GM21737 (cell line): ENCODE data around the gene DEPDC4.
"Not testable (repeated sequence)": the region's sequence is repeated elsewhere in the genome, so short reads cannot be mapped to it uniquely, and the experiment has no call there.

Source experiments
- ATAC-seq: cut with Tn5 transposase; IDR thresholded peaks from one replicate; pipeline ENCODE4 v1.9.1; 2021; ENCODE audit warnings: mild to moderate bottlenecking, moderate library complexity; ENCODE audit not compliant: unreplicated experiment

DEPDC4 gene

DNA sequence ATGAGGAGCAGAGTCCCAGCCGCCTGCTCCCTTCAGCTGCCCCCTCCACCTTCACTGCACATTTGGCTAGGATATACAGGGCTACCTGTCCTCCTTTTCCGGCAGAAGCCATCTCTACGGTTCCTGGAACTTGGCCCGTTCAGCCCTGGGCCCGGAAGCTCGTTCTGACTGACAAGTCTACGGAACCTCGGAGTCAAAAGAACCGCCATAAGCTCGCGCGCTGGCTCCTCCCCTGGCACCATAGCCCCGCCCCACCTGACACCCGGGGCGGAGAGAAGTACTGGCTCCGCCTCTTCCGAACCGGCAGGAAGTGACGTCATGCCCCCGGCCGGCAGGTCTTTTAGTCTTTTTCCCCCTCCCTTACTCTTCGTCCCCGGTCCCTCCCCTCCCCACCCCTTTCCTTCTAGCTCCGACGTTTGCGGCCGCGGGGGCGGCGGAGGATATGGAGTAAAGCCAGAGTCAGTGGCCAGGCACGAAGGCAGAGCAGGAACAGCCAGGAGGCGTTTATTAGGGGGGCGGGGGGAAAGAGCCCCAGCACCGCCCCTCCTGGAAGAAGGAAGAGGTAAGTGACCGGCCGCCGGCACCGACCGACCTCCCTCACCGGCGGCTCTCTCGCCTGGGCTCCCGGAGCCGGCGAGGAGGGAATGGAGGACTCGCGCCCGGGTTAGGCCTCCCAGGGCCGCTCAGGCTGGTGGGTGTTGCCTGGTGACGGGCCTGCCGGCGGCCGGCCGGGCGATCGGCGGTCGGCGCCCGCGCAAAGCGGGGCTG, at the start of gene DEPDC4, which contains the start of gene SCYL2:
Gene DEPDC4 (minus strand): TSS at position 245 of the 768 bp plus-strand sequence. CDS start 3 bp downstream, at position 242.
Gene SCYL2 (plus strand): TSS at position 343 of the 768 bp plus-strand sequence. CDS start 15,794 bp downstream, outside the sequence.
- peak; percentile 94 for ATAC-seq

DNA sequence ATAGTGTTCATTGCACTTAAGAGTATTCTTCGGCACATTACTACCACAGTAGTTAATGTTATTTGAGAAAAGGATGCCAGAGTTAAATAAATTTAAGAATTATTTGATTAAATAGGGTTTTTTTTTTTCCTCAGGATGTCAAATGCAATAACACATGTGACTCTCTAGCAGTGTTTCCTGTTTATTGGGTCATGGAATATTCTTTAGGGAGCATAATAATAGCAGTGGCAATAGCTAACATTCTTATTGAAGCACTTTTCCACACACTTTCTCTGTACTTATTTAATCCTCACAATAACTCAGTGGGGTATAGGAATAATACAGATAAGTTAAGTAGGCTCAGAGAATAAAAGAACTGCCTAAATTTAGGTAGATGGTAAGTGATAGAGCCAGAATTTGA, 44.4 kb upstream of the DEPDC4 start:
- ATAC-seq: no peak

DNA sequence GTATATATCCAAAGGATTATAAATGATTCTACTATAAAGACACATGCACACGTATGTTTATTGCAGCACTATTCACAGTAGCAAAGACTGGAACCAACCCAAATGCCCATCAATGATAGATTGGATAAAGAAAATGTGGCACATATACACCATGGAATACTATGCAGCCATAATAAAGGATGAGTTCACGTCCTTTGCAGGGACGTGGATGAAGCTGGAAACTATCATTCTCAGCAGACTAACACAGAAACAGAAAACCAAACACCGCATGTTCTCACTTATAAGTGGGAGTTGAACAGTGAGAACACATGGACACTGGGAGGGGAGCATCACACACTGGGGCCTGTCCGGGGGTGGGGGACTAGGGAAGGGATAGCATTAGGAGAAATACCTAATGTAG, 41.3 kb upstream of the DEPDC4 start:
- not testable (repeated sequence) for ATAC-seq

DNA sequence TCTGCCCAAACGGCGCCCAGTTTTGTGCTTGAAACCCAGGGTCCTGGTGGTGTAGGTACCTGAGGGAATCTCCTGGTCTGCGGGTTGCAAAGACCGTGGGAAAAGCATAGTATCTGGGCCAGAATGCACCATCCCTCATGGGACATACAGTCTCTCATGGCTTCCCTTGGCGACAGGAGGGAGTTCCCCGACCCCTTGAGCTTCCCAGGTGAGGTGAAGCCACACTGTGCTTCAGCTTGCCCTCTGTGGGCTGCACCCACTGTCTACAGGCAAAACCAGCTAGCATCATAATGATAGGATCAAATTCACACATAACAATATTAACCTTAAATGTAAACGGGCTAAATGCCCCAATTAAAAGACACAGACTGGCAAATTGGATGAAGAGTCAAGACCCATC, 37.5 kb upstream of the DEPDC4 start:
- ATAC-seq: not testable (repeated sequence)

DNA sequence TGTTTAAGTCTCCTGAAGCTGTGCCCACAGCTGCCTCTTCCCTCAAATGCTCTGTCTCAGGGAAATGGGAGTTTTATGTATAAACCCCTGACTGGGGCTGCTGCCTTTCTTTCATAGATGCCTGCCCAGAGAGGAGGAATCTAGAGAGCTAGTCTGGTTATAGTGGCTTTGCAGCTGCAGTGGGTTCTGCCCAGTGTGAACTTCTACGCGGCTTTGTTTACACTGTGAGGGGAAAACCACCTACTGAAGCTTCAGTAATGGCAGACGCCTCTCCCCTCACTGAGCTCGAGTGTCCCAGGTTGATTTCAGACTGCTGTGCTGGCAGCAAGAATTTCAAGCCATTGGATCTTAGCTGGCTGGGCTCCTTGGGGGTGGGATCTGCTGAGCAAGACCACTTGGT, 37.0 kb upstream of the DEPDC4 start:
- ATAC-seq: no peak

DNA sequence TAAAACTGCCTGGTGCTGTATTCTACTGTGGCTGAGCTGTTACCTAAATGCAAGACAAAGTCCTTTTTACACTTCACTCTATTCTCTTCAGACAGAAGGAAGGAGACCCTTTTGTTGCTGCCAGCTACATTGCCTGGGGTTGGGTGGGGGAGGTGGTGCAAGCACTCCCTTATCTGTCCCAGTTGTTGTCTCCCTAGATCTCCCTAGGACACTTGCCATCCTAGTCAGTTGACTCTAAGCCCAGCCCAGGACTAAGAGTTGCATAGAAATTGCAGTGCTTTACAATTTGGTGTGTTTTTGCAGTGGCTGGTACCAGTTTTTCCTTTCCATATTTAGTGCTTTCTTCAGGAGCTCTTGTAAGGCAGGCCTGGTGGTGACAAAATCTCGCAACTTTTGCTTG, 35.2 kb upstream of the DEPDC4 start:
- ATAC-seq: no peak

DNA sequence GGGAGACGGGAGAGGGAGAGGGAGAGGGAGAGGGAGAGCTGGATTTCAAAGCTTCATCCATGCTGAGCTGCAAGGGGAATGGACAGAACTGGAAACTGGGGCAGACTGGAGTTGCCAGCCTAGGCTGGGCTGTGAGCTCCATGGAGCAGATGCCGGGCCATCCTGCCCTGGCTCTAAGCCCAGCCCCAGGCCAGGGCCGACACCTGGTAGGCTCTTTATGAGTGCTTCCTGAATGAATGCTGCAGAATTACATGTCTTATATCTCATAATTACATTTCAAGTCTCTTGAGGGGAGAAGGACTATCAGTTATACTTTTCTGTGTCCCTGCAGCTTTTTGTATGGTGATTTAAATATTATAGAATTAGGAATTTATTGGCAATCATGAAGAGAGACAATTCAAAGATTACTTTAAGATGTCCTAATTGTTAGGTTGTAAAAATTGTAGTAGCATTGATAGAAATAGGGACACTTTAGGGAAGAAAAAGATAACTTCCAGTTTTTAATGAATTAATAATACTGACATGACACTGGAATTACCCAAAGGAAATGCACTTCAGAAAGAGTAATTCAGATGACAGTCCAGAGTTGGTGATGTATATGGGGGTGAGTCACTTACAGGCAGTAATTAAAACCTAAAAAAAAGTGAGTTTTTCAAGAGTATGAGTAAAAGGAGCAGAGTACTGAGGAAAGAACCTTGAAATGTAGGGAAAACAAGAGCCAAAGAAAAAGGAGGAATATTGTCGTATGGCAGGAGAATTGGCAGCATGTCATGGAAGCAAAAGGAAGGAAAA, 29.1 kb upstream of the DEPDC4 start:
- ATAC-seq: no peak

DNA sequence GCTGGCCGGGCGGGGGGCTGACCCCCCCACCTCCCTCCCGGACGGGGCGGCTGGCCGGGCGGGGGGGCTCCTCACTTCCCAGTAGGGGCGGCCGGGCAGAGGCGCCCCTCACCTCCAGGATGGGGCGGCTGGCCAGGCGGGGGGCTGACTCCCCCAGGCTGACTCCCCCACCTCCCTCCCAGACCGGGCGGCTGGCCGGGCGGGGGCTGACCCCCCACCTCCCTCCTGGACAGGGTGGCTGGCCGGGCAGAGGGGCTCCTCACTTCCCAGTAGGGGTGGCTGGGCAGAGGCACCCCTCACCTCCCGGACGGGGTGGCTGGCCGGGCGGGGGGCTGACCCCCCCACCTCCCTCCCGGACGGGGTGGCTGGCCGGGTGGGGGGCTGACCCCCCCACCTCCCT, 27.5 kb upstream of the DEPDC4 start:
- ATAC-seq: not testable (repeated sequence)

DNA sequence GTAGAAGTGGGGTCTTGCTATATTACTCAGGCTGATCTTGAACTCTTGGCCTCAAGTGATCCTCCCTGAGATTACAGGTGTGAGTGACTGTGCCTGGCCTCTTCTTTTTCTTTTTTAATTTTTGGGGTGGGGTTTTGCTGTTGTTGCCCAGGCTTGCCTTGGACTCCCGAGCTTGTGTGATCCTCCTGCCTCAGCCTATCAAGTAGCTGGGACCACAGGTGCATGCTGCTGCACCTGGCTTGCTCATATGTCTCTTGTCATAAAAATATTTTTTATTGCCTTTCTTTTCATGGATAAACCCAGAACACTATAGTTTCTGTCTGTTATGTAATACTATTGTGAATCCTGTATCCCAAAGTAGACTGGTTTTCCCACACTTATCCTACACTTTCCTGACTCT, 26.1 kb upstream of the DEPDC4 start:
- no peak for ATAC-seq

DNA sequence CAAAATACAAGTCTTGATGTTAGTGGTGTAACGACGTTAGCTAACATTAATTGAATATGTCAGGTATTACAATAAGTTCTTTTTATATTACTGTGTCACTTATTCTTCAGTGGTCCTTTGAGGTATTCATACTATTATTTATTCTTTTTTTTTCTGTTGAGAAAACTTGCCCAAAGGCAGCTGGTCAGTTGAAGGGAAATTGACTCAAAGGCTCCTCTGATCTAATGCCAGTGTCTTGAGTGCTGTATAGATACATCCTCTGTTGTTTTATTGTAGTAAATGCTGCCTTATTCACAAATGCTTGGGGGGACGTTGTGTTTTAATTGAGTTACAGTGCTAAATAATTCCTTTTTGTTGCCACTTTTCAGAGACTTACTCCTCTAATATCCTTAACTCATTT, 23.1 kb upstream of the DEPDC4 start:
- ATAC-seq: no peak

DNA sequence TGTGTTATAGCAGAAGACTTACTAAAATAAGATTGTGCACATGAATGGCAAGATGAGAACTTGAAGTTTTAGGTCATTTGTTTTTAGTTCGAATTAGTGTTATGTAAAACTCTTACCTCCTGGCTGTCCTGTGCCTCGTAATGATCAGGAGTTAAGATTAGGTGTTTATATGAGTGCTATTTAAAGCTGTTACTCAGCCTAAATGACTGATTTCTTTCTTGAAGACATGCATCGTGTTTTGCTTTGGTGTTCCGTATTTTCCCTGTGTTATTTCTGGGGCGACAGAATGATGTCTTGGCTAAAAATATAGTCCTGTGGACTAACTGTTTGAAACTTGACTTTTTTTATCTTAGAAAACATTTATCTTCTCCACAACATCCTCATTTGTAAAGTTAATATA, 22.2 kb upstream of the DEPDC4 start:
- ATAC-seq: no peak

DNA sequence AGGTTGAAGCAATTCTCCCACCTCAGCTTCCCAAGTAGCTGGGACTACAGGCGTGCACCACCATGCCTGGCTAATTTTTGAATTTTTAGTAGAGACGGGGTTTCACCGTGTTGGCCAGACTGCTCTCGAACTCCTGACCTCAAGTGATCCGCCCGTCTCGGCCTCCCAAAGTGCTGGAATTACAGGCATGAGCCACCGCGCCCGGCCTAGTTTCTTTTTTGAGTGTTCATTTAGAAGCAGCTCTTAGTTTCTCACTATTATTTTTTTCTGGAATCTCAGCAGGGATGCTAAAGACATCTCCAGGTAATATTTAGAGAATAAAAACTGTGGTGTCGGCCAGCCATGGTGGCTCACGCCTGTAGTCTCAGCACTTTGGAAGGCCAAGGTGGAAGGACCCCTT, 17.7 kb upstream of the DEPDC4 start:
- ATAC-seq: not testable (repeated sequence)

DNA sequence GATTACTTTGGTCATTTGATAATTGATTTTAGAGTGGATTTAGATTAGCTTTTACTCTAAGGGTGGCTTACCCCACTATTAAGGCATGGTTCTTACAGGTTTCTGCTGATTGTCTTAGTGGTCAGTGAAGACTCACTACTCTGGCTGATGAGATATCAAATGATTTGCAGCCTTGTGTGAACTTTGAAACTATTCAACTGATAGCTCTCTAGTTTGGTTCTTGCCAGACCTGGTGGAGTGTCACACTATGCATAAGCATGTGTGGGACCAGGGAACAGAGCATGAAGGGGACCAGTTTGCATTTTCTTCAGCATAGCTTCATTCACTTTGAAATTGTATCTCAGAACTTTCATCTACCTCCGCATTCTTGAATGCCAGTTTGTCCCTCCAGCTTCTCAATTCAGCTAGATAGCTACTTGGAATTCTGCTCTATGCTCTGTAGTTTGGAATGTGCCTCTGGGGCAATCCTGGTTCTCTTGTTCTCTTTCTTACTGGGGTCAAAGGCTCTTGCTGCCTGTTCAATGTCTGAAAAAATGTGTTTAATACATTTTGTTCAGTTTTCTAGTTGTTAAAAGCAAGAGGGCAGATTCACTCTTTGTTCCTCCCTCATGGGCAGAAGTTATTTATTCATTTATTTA, 12.8 kb upstream of the DEPDC4 start:
- no peak for ATAC-seq

DNA sequence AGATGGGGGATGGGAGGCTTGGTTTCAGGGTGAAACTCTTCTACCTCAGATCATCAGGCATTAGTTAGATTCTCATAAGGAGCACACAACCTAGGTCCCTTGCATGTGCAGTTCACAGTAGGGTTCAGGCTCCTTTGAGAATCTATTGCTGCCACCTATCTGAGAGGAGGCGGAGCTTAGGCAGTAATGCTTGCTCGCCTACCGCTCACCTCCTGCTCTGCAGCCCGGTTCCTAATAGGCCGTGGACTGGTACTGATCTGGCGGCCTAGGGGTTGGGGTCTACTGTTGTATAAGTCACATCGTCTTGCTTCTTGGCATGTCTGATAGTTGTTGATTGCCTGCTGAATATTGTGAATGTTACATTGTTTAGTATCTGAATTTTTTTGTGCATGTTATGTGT, 12.3 kb upstream of the DEPDC4 start:
- ATAC-seq: no peak

DNA sequence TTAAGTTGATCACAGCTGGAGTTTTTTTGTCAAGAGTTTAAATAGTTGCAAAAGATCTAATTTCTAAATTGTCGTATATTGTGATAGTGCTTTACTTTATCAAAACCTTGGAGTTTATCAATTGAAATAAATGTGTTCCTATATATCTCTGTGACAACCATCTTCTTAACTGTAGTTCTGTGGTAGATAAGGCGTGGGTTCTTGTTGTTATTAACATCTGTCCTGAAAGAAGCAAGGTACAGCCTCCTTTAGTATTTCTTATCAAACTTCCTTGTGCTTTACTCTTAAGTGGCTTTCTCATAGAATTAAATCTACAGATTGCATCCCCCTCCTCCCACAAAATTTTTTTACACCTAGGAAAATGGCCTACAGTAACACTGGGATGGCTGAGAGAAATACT, 7.4 kb upstream of the DEPDC4 start:
- ATAC-seq: no peak

DNA sequence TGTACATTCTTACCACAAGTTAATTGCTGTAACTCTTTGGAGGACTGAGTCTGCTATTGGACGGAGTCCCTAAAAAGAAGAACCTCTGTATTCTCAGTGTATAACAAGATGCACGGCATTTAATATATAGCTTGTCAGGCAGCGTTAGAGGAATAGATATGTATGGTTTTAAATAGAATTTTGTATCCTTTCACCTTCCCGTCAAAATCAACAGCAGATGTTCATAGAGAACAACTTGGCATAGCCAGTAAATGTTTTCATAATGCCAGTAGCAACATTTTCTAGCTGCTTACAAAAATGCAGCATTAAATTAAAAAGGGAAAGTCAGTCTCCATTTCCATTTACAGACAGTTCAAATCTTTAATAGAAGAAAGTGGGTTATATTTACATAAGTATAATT, 6.9 kb upstream of the DEPDC4 start:
- ATAC-seq: no peak

DNA sequence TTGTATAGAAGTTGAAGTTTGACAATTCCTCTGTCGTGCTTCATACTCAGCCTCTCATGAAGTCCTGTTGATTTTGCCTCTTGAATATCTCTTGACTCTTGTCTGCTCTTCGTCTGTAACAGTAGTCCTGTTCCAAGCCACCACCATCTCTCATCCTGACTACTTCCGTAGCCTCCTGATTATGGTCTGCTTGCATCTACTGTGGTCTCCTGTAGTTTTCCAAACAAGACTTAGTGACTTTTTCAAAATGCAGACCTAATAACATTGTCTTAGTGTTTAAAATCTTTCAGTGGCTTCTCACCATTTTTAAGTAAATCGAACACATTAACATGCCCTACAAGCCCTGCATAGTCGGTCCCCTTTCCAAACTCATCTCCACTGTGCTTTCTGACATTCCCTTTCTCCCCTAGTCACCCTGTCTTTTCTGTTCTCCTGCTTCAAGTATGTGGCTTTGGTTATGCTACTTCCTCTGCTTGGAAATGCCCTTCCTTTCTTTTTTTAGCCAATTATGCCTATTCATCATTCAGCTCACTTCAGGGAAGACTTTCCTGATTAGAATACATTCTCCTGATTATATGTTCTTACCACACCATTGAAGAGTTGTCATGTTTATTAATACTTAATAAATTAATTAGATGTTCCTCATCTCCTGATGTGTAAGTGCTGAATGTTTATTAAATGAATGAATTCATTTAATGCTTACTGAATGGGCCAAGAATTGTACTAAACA, 2.1 kb upstream of the DEPDC4 start:
- no peak for ATAC-seq

DNA sequence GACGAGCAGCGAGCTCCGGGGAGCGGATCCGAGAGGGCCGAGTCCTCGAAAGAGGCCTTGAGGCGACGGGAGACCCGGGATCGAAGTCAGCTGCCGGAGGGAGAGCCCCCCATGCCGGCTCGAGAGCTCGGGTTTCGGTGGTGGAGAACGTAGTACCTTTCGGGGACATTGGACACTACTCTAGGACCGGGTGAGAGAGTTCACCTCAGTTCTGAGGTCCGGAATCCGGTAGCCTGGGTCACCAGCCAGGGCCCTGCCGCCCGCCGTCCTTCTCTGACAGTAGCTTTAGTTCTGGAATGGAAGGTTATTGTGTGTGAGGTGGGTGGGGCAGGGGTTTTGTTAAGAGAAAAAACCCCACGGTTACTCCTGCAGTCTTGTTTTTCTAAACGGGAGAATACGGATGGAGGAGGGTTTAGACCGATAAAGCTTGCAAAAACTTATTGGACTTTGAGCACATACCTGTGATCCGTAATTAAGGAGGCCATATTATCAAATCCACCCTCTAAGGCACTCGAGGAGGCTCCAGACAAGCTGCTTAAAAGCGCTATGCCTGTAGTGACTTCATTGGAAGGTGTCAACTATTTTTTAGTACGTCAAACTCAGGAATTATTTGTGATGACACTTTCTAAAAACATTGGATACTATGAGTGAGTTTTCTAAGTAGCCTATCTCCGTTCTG, 863 bp upstream of the DEPDC4 start:
- ATAC-seq: peak; percentile 6

DNA sequence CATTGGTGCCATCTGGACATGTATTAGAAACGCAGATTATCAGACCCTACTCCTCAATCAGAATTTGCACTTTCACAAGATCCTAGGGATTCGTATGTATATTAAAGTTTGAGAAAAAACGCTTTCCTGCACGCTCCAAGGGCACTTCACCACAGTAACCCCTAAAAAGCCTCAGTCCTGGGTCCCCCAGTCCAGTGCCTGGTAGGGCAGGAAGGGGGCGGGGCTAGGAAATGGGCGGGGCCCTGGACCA, 369 bp downstream of the DEPDC4 start:
- ATAC-seq: peak; percentile 86

DNA sequence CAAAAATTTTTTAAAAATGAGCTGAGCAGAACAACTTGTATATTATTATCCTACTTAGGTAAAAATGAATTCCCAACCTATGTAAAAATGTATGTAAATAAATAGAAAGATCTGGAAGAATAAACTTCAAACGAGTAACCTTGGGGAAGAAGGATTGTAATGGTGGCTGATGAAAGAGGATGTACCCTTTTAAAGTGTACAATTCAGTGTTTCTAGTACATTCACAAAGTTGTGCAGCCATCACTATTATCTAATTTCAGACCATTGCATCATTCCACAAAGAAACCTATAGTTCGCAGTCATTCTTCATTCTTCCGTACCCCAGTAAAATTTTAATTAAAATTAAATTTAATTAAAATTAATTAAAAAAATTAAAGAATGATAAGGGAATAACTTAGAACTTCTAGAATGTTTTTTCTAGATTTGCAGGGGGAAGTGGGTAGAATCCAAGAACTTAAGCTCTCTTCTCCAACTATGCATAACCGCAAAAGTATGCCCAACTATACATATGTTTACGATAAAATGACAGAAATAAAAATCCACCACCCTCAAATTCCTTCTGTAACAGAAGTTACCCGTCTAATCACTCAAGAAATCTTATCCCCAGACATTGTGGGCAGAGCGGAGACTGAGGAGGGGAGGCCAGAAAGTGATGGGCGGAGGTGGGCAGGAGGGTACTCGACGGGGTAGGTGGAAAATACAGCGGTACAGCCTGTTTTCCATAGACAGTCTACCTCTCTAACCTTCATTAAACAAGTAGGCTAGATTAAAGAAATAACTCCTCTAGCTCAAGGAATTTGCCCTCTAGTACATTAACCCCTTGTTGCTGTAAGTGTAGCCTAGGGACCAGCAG, 921 bp downstream of the DEPDC4 start:
- ATAC-seq: peak; percentile 4
